ENCODE measurements around the gene TGIF2.

The TGIF2 gene

GRCh38 chr20:36629719-36630681, 56.6 kb downstream of the TGIF2 start:
- Histone ChIP-seq H3K9ac (ENCODE audit: low read length) (peak overlapping the region; percentile 6; the same call in 1 of the 2 replicates), H3K4me3 (ENCODE audit: insufficient read depth, low read length, poor library complexity, severe bottlenecking) (no peak overlapping the region), H3K4me2 (ENCODE audit: low read depth, low read length, poor library complexity, severe bottlenecking) (peak overlapping the region; percentile 33)

GRCh38 chr20:36631646-36632045, 58.2 kb downstream of the TGIF2 start:
- Histone ChIP-seq H3K9me3 (ENCODE audit: insufficient read depth, low read length) (no peaks in the 10 kb centered on the region), H3K36me3 (ENCODE audit: low read length) (no peaks in the 10 kb centered on the region), H3K9me2 (replicated peaks; ENCODE audit: insufficient read depth, low read length) (no peaks in the 10 kb centered on the region), H3K4me2 (ENCODE audit: low read depth, low read length, poor library complexity, severe bottlenecking) (no peak overlapping the region), H4K20me1 (ENCODE audit: low read depth, low read length) (no peaks in the 10 kb centered on the region), H3K79me2 (ENCODE audit: insufficient read depth, low read length) (no peaks in the 10 kb centered on the region), H3K27ac (ENCODE audit: low read depth, low read length) (no peak overlapping the region), H3F3A (ENCODE audit: insufficient read depth) (no peaks in the 10 kb centered on the region), H3K27me3 (ENCODE audit: low read length) (no peaks in the 10 kb centered on the region), H3K9ac (ENCODE audit: low read length) (no peak overlapping the region), H2AFZ (ENCODE audit: low read depth, low read length, severe bottlenecking) (no peak overlapping the region), H3K4me3 (ENCODE audit: insufficient read depth, low read length, poor library complexity, severe bottlenecking) (no peak overlapping the region)
- TF ChIP-seq CTCF (IDR thresholded peaks at IDR 0.05; ENCODE audit: insufficient read depth, low read length, poor library complexity, severe bottlenecking), result no peak
- TF ChIP-seq EZH2phosphoT487 (conservative IDR thresholded peaks at IDR 0.05; ENCODE audit: low read length), result no peak

More at GRCh38 chr20:36629719-36630681, 56.6 kb downstream of the TGIF2 start:
- Histone ChIP-seq H3K9me2 (replicated peaks; ENCODE audit: insufficient read depth, low read length) (no peaks in the 10 kb centered on the region), H3F3A (ENCODE audit: insufficient read depth) (no peaks in the 10 kb centered on the region), H3K27me3 (ENCODE audit: low read length) (no peaks in the 10 kb centered on the region), H3K79me2 (ENCODE audit: insufficient read depth, low read length) (no peaks in the 10 kb centered on the region), H2AFZ (ENCODE audit: low read depth, low read length, severe bottlenecking) (peak overlapping the region; percentile 59), H3K9me3 (ENCODE audit: insufficient read depth, low read length) (no peaks in the 10 kb centered on the region), H3K36me3 (ENCODE audit: low read length) (no peaks in the 10 kb centered on the region), H4K20me1 (ENCODE audit: low read depth, low read length) (no peaks in the 10 kb centered on the region), H3K27ac (ENCODE audit: low read depth, low read length) (no peak overlapping the region)
- no peak for TF ChIP-seq EZH2phosphoT487 (conservative IDR thresholded peaks at IDR 0.05; ENCODE audit: low read length)
- no peak for TF ChIP-seq CTCF (IDR thresholded peaks at IDR 0.05; ENCODE audit: insufficient read depth, low read length, poor library complexity, severe bottlenecking)

- no peaks in the 10 kb centered on the region for H3K79me2 ChIP-seq (ENCODE audit: insufficient read depth, low read length)
- H3K27ac ChIP-seq (ENCODE audit: low read depth, low read length), result no peak overlapping the region
- H3K9ac ChIP-seq (ENCODE audit: low read length), result no peak overlapping the region
- H2AFZ ChIP-seq (ENCODE audit: low read depth, low read length, severe bottlenecking), result no peak overlapping the region
- no peaks in the 10 kb centered on the region for H3K27me3 ChIP-seq (ENCODE audit: low read length)
- no peaks in the 10 kb centered on the region for H3F3A ChIP-seq (ENCODE audit: insufficient read depth)
- H3K36me3 ChIP-seq (ENCODE audit: low read length), result no peaks in the 10 kb centered on the region
- TF ChIP-seq EZH2phosphoT487 (conservative IDR thresholded peaks at IDR 0.05; ENCODE audit: low read length) (no peak), CTCF (IDR thresholded peaks at IDR 0.05; ENCODE audit: insufficient read depth, low read length, poor library complexity, severe bottlenecking) (no peak)
- no peaks in the 10 kb centered on the region for H3K9me3 ChIP-seq (ENCODE audit: insufficient read depth, low read length)
- H3K4me3 ChIP-seq (ENCODE audit: insufficient read depth, low read length, poor library complexity, severe bottlenecking), result no peak overlapping the region
- H3K4me2 ChIP-seq (ENCODE audit: low read depth, low read length, poor library complexity, severe bottlenecking), result no peak overlapping the region
- no peaks in the 10 kb centered on the region for H4K20me1 ChIP-seq (ENCODE audit: low read depth, low read length)
- H3K9me2 ChIP-seq (replicated peaks; ENCODE audit: insufficient read depth, low read length), result no peaks in the 10 kb centered on the region
Measured at GRCh38 chr20:36632147-36632486, 58.7 kb downstream of the TGIF2 start.

Data from SU-DHL-6 (cell line).